ENCODE measurements around the gene PPFIBP1.
A peak's percentile ranks its signal among the peaks of the same experiment; 100 is the strongest.

Gene PPFIBP1

DNA sequence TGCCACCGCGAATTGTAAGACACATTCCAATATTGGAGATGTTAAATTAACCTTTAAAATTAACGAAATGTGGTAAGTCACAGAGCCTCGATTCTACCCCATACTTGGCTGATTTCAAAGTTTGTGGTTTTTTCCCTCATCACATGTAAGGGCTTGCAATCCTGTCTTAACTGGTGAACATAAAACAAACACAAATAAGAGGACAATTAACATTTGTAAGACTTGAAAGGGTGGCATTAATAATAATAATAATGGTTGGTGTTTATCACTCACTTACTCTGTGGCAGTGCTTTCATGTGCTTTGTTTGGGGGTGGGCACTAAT lies 26.6 kb downstream of the PPFIBP1 start:
- H3K27me3 ChIP-seq (replicated peaks) = no peaks in the 10 kb centered on the region
- H3K36me3 ChIP-seq (replicated peaks) = no peaks in the 10 kb centered on the region
- DNase-seq = no peak
- no peak overlapping the region for H3K4me3 ChIP-seq (ENCODE audit: low read depth, low read length)
- no peak for TF ChIP-seq CTCF (IDR thresholded peaks at IDR 0.05; ENCODE audit: low read depth, low read length, missing control alignments)
- peak overlapping the region; percentile 98 for H3K27ac ChIP-seq
- in situ Hi-C loops (cut with HindIII; ENCODE audit: low pct_ligation_motif_present, low sequenced_read_pairs) = no loop called here

- TF ChIP-seq CTCF (IDR thresholded peaks at IDR 0.05; ENCODE audit: low read depth, low read length, missing control alignments) = no peak
- no peak for DNase-seq
- in situ Hi-C loops (cut with HindIII; ENCODE audit: low pct_ligation_motif_present, low sequenced_read_pairs) = no loop called here
- Histone ChIP-seq H3K27ac (peak overlapping the region; percentile 30), H3K27me3 (replicated peaks) (no peaks in the 10 kb centered on the region), H3K36me3 (replicated peaks) (no peaks in the 10 kb centered on the region), H3K4me3 (ENCODE audit: low read depth, low read length) (no peak overlapping the region)
Measured at GRCh38 chr12:27551172-27551840, 27.3 kb downstream of the PPFIBP1 start.

GRCh38 chr12:27552235-27552634 lies 28.2 kb downstream of the PPFIBP1 start:
- in situ Hi-C loops (cut with HindIII; ENCODE audit: low pct_ligation_motif_present, low sequenced_read_pairs) = no loop called here
- no peak for DNase-seq
- Histone ChIP-seq H3K4me3 (ENCODE audit: low read depth, low read length) (no peak overlapping the region), H3K27ac (no peak overlapping the region), H3K27me3 (replicated peaks) (no peaks in the 10 kb centered on the region), H3K36me3 (replicated peaks) (no peaks in the 10 kb centered on the region)
- no peak for TF ChIP-seq CTCF (IDR thresholded peaks at IDR 0.05; ENCODE audit: low read depth, low read length, missing control alignments)

DNA sequence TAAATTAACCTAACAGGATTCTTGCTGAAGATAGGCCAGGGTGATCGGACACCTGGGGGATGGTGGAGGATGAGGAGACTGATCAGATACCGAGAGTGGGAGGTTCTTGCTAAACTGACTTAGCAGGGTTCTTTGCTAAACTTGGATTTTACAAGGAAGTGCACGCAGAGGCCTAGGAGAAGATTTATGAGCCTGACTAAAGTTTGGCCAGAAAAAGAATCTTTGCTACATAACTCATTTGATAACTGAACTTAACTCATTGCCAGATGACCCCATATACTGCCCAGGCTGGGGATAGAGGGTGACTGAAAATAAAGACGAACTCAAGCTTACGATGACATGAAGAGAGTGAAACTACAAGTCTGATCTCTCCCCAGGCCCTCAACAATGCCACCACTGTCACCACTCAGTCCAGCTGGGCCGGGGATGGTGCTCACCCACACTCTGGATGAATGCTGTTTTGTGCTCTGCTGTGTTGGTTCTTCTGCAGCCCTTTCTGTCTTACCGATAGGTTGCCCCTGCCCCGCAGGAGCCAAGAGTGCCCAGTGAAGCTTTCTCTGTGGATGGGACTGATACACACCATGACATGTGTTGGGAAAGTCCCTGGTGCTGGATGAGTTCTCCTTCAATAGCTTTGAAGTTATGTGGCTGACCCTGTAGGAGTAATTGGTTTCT lies 29.0 kb downstream of the PPFIBP1 start:
- no peak overlapping the region for H3K4me3 ChIP-seq (ENCODE audit: low read depth, low read length)
- DNase-seq = no peak
- H3K27ac ChIP-seq = no peak overlapping the region
- no peaks in the 10 kb centered on the region for H3K36me3 ChIP-seq (replicated peaks)
- in situ Hi-C loops (cut with HindIII; ENCODE audit: low pct_ligation_motif_present, low sequenced_read_pairs) = no loop called here
- TF ChIP-seq CTCF (IDR thresholded peaks at IDR 0.05; ENCODE audit: low read depth, low read length, missing control alignments) = no peak
- no peaks in the 10 kb centered on the region for H3K27me3 ChIP-seq (replicated peaks)

DNA sequence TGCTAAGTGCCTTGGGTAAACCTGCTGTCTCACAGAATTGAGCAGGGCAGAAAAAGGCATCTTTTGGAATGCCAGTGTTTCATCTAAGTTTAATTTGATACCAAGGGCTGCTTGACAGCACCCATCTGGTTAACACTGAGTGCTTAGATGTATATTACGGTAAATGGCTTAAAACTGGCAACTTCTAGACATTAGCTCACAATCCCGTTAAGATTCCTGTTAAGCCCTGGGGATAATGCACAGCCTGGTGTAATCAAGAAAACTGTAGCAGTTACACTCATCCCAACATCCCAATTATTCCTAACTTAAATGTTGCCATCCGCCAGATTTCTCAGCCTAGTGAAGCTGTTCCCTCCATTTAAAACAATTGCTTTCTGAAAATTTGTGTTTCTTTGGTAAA lies 29.9 kb downstream of the PPFIBP1 start:
- Histone ChIP-seq H3K27ac (peak overlapping the region; percentile 71), H3K36me3 (replicated peaks) (no peaks in the 10 kb centered on the region), H3K27me3 (replicated peaks) (no peaks in the 10 kb centered on the region), H3K4me3 (ENCODE audit: low read depth, low read length) (no peak overlapping the region)
- TF ChIP-seq CTCF (IDR thresholded peaks at IDR 0.05; ENCODE audit: low read depth, low read length, missing control alignments) = no peak
- in situ Hi-C loops (cut with HindIII; ENCODE audit: low pct_ligation_motif_present, low sequenced_read_pairs) = no loop called here
- no peak for DNase-seq

Measured in brain microvascular endothelial cell (primary cell).